Peyer's patch (tissue), 4 donors: ENCODE results near the gene ARID5A.

Experiments used
- CTCF ChIP-seq, 6 experiments: fragments of 450-650 bp in 4 of 6; fragments of 200-600 bp in 2 of 6; sonication (generic) in 1 of 6; IDR thresholded peaks; one replicate each; pipeline ENCODE4 v1.5.1; 2017 to 2019; ENCODE audit warnings: antibody characterized with exemption in 6 of 6, mild to moderate bottlenecking in 3 of 6, moderate library complexity in 1 of 6
- POLR2A ChIP-seq, 2 donors: fragments of 450-650 bp; IDR thresholded peaks; one replicate each; pipeline ENCODE4 v1.5.1; 2017; ENCODE audit warnings: antibody characterized with exemption in 2 of 2, mild to moderate bottlenecking in 2 of 2, moderate library complexity in 2 of 2

GRCh38 chr2:96534701-96535181 is 1.8 kb upstream of the ARID5A start:
- TF ChIP-seq CTCF (IDR thresholded peaks at IDR 0.05): no peak
- TF ChIP-seq POLR2A (IDR thresholded peaks at IDR 0.05): no peak
